HepG2 (cell line): ENCODE results near the gene VAV2.

ENCODE experiments used
- FOXA3 ChIP-seq: IDR thresholded peaks from 2 replicates; pipeline ENCODE4 v1.6.1; 2016; ENCODE audit warnings: missing genetic modification reagents, missing compliant biosample characterization
- HCFC1 ChIP-seq: fragments of 150-350 bp; IDR thresholded peaks from 2 replicates; pipeline ENCODE4 v1.6.1; 2014; ENCODE audit warnings: low read depth, low read length
- MAZ ChIP-seq, 2 experiments: sonication (generic) in 1 of 2; formaldehyde crosslinking in 1 of 2; IDR thresholded peaks; 2 replicates each; pipeline versions ENCODE4 v1.5.0 to v1.6.1; 2012 to 2020; ENCODE audit warnings: low read depth in 2 of 2, mild to moderate bottlenecking in 2 of 2, borderline replicate concordance in 1 of 2, improper control_type of control experiment in 1 of 2, low read length in 1 of 2, missing genetic modification reagents in 1 of 2, moderate library complexity in 1 of 2
- POLR2AphosphoS5 ChIP-seq: IDR thresholded peaks from 2 replicates; pipeline ENCODE4 v1.6.1; 2012; ENCODE audit warnings: low read depth, low read length
- SP1 ChIP-seq, 2 experiments: fragments of 450-650 bp in 1 of 2; sonication (generic) in 1 of 2; formaldehyde crosslinking in 1 of 2; IDR thresholded peaks; 2 replicates each; pipeline versions ENCODE4 v1.4.0 to v1.6.1; 2016 to 2020; ENCODE audit warnings: missing genetic modification reagents in 1 of 2
- TAF1 ChIP-seq: sonication (generic); formaldehyde crosslinking; IDR thresholded peaks from 2 replicates; pipeline ENCODE4 v1.4.0; 2020; ENCODE audit warnings: missing genetic modification reagents
- TF ChIP-seq, protein P1 (sequence below): sonication (generic); formaldehyde crosslinking; conservative IDR thresholded peaks from 2 replicates; pipeline ENCODE4 v1.5.0; 2020; ENCODE audit warnings: missing genetic modification reagents

DNA sequence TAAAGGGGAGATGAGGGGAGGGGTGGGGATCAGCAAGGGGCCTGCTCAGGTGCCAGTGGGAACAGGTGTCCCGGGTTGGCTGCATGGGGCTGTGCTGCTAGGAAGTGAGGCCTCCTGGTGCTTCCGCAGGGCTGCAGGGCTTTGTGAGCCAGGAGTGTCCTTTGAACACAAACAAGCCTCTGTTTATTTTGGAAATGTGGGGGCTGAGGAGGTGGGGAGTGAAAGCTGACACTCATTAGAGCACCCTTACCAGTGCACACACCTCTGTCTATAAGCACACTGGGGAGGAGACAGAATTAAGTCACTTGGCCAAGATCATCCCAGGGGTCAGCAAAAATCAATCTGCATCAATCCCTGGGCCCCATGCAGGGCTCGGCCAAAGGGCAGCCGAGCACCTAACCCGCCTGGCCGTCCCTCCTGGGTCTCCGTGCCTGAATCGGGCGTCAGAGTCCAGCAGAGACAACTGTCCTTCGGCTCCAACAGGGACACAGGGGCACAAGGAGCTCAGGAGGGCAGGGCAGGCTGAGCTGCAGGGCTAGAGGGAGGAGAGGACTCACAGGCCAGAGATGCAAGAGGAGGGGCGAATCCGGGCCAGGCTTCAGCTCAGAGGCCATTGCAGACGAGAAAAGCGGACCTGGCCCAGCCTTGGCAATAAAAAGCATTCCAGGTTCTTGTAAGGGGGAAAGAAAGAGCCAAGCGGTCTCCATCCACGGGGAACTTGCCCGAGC lies 99.8 kb downstream of the VAV2 start:
- peak; percentile 76 for TF ChIP-seq TAF1 (CRISPR knock-in tag)
- TF ChIP-seq, protein P1, sequence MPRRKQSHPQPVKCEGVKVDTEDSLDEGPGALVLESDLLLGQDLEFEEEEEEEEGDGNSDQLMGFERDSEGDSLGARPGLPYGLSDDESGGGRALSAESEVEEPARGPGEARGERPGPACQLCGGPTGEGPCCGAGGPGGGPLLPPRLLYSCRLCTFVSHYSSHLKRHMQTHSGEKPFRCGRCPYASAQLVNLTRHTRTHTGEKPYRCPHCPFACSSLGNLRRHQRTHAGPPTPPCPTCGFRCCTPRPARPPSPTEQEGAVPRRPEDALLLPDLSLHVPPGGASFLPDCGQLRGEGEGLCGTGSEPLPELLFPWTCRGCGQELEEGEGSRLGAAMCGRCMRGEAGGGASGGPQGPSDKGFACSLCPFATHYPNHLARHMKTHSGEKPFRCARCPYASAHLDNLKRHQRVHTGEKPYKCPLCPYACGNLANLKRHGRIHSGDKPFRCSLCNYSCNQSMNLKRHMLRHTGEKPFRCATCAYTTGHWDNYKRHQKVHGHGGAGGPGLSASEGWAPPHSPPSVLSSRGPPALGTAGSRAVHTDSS (CRISPR knock-in tag) = no peak
- TF ChIP-seq HCFC1 = no peak
- peak; percentile 97 for TF ChIP-seq MAZ (IDR thresholded peaks at IDR 0.05; ENCODE audit: borderline replicate concordance, low read depth, low read length)
- TF ChIP-seq MAZ (CRISPR knock-in tag; IDR thresholded peaks at IDR 0.05; ENCODE audit: low read depth) = peak; percentile 97
- TF ChIP-seq SP1 (IDR thresholded peaks at IDR 0.05) = no peak
- TF ChIP-seq SP1 (CRISPR knock-in tag; IDR thresholded peaks at IDR 0.05) = no peak
- peak; percentile 61 for TF ChIP-seq POLR2AphosphoS5
- peak; percentile 97 for TF ChIP-seq FOXA3 (CRISPR knock-in tag)
